HL-60 (cell line): ENCODE measurements around the gene GRAMD1A.

Experiments used
- GABPA ChIP-seq: IDR thresholded peaks from 2 replicates; pipeline ENCODE4 v1.6.1; 2012; ENCODE audit warnings: low read depth
- REST ChIP-seq: IDR thresholded peaks from 2 replicates; pipeline ENCODE4 v1.6.1; 2012; ENCODE audit warnings: low read depth; ENCODE audit not compliant: insufficient replicate concordance
- TF ChIP-seq, protein P1 (sequence below): IDR thresholded peaks from one replicate; pipeline ENCODE4 v1.5.1; 2011; ENCODE audit warnings: low read length, control low read depth, inconsistent platforms; ENCODE audit not compliant: insufficient read depth

GRCh38 chr19:34976611-34977010 lies 23.5 kb upstream of the GRAMD1A start:
- TF ChIP-seq, protein P1, sequence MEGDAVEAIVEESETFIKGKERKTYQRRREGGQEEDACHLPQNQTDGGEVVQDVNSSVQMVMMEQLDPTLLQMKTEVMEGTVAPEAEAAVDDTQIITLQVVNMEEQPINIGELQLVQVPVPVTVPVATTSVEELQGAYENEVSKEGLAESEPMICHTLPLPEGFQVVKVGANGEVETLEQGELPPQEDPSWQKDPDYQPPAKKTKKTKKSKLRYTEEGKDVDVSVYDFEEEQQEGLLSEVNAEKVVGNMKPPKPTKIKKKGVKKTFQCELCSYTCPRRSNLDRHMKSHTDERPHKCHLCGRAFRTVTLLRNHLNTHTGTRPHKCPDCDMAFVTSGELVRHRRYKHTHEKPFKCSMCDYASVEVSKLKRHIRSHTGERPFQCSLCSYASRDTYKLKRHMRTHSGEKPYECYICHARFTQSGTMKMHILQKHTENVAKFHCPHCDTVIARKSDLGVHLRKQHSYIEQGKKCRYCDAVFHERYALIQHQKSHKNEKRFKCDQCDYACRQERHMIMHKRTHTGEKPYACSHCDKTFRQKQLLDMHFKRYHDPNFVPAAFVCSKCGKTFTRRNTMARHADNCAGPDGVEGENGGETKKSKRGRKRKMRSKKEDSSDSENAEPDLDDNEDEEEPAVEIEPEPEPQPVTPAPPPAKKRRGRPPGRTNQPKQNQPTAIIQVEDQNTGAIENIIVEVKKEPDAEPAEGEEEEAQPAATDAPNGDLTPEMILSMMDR, result no peak
- TF ChIP-seq GABPA (no peak), REST (no peak)
